KMS-11 (cell line): ENCODE measurements around the gene ANKRD44.

Experiments used
- H2AFZ ChIP-seq: fragments of 200-600 bp; sonication (generic); 2 replicates; pipeline ENCODE4 v1.6.1; 2016; ENCODE audit warnings: antibody characterized with exemption, mixed run types, low read depth
- H3K27ac ChIP-seq: fragments of 200-600 bp; sonication (generic); 2 replicates; pipeline ENCODE4 v1.6.1; 2016; ENCODE audit warnings: mild to moderate bottlenecking, mixed run types
- H3K27me3 ChIP-seq: fragments of 200-600 bp; sonication (generic); 2 replicates; pipeline ENCODE4 v1.6.1; 2017; ENCODE audit warnings: mild to moderate bottlenecking, low read depth, mixed run types, moderate library complexity; ENCODE audit not compliant: insufficient read depth
- H3K36me3 ChIP-seq: fragments of 200-600 bp; sonication (generic); 2 replicates; pipeline ENCODE4 v1.6.1; 2017; ENCODE audit warnings: mild to moderate bottlenecking, mixed run types; ENCODE audit not compliant: insufficient read depth
- H3K4me1 ChIP-seq: fragments of 200-600 bp; sonication (generic); 2 replicates; pipeline ENCODE4 v1.6.1; 2016; ENCODE audit warnings: mild to moderate bottlenecking, low read depth, mixed run types; ENCODE audit not compliant: poor library complexity, severe bottlenecking
- H3K4me2 ChIP-seq: fragments of 200-600 bp; sonication (generic); 2 replicates; pipeline ENCODE4 v1.7.0; 2016; ENCODE audit warnings: mild to moderate bottlenecking, mixed run types
- H3K4me3 ChIP-seq: fragments of 200-600 bp; sonication (generic); IDR thresholded peaks from 2 replicates; pipeline ENCODE4 v1.6.1; 2017; ENCODE audit warnings: low read depth, low read length, mixed read lengths; ENCODE audit not compliant: insufficient read depth
- H3K79me2 ChIP-seq: fragments of 200-600 bp; sonication (generic); 2 replicates; pipeline ENCODE4 v1.6.1; 2016; ENCODE audit warnings: low read depth, mixed run types; ENCODE audit not compliant: insufficient read depth
- H3K9ac ChIP-seq: fragments of 200-600 bp; sonication (generic); 2 replicates; pipeline ENCODE4 v1.6.1; 2016; ENCODE audit warnings: mild to moderate bottlenecking, mixed run types
- H4K20me1 ChIP-seq: fragments of 200-600 bp; sonication (generic); 2 replicates; pipeline ENCODE4 v1.6.1; 2016; ENCODE audit warnings: mild to moderate bottlenecking, mixed run types; ENCODE audit not compliant: insufficient read depth
- CTCF ChIP-seq: fragments of 200-600 bp; sonication (generic); conservative IDR thresholded peaks from 2 replicates; pipeline ENCODE4 v1.6.1; 2017; ENCODE audit warnings: low read depth, mild to moderate bottlenecking, antibody characterized with exemption, low read length, moderate library complexity, mixed read lengths

The ANKRD44 gene

GRCh38 chr2:197268786-197269584 lies 41.6 kb downstream of the ANKRD44 start:
- H3K36me3 ChIP-seq: no peaks in the 10 kb centered on the region
- H4K20me1 ChIP-seq: no peaks in the 10 kb centered on the region
- H3K4me1 ChIP-seq: no peaks in the 10 kb centered on the region
- no peak overlapping the region for H3K27ac ChIP-seq
- H3K79me2 ChIP-seq: no peaks in the 10 kb centered on the region
- no peak overlapping the region for H3K4me2 ChIP-seq
- no peaks in the 10 kb centered on the region for H3K27me3 ChIP-seq
- TF ChIP-seq CTCF: no peak
- H2AFZ ChIP-seq: no peak overlapping the region
- H3K9ac ChIP-seq: no peak overlapping the region
- no peak overlapping the region for H3K4me3 ChIP-seq

- no peak overlapping the region for H3K4me3 ChIP-seq
- no peak overlapping the region for H3K9ac ChIP-seq
- no peak for TF ChIP-seq CTCF
- H3K36me3 ChIP-seq: no peaks in the 10 kb centered on the region
- no peak overlapping the region for H3K27ac ChIP-seq
- no peaks in the 10 kb centered on the region for H3K27me3 ChIP-seq
- no peak overlapping the region for H2AFZ ChIP-seq
- no peaks in the 10 kb centered on the region for H3K4me1 ChIP-seq
- H3K4me2 ChIP-seq: no peak overlapping the region
- no peaks in the 10 kb centered on the region for H3K79me2 ChIP-seq
- H4K20me1 ChIP-seq: no peaks in the 10 kb centered on the region
Observed at GRCh38 chr2:197266477-197266876, 44.1 kb downstream of the ANKRD44 start.

- no peak overlapping the region for H2AFZ ChIP-seq
- H4K20me1 ChIP-seq: no peaks in the 10 kb centered on the region
- H3K79me2 ChIP-seq: no peaks in the 10 kb centered on the region
- no peak overlapping the region for H3K27ac ChIP-seq
- H3K4me2 ChIP-seq: no peak overlapping the region
- no peak overlapping the region for H3K9ac ChIP-seq
- no peak overlapping the region for H3K4me3 ChIP-seq
- no peaks in the 10 kb centered on the region for H3K4me1 ChIP-seq
- no peaks in the 10 kb centered on the region for H3K27me3 ChIP-seq
- no peaks in the 10 kb centered on the region for H3K36me3 ChIP-seq
- no peak for TF ChIP-seq CTCF
Observed at GRCh38 chr2:197265924-197266323, 44.7 kb downstream of the ANKRD44 start.

- Histone ChIP-seq H2AFZ (no peak overlapping the region), H3K9ac (no peak overlapping the region), H3K4me1 (no peaks in the 10 kb centered on the region), H3K36me3 (no peaks in the 10 kb centered on the region), H4K20me1 (no peaks in the 10 kb centered on the region), H3K27ac (no peak overlapping the region), H3K4me3 (no peak overlapping the region), H3K4me2 (no peak overlapping the region), H3K27me3 (no peaks in the 10 kb centered on the region), H3K79me2 (no peaks in the 10 kb centered on the region)
- no peak for TF ChIP-seq CTCF
Observed at GRCh38 chr2:197265036-197265435, 45.5 kb downstream of the ANKRD44 start.
